Measurements from ENCODE around the gene VPS11.

DNA sequence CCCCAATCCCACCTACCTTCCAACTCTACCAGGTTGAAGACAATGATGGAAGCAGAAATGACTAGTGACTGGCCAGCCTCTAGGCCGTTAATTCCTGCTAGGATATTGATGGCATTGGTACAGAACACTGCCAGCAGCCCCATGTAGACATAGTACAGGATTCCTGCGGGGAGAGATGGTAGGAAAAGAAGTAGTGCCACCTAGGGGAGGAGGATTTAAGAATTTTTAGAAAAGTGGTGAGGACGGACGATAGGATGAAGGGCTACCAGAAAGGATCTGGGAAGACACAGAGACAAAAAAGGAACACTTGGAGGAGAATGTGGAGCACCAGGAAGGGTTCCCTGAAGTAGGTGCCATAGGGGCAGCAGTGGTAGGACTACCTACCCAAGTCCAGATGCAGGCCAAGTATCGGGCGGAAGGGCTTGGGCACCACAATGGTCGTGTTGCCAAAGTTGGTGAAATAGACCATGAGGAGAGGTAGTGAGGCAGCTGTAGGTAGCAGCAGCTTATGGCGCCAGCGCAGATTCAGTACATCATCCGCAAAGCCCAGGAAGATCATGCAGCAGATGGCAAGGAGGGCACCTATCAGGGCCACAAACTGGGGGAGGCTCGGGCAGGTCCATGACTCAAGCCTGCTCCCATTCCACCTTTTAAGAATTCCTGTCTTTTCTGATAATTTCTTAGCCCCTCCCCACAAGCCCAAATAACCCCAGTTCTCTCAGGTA is 32.8 kb downstream of the VPS11 start:
- TF ChIP-seq, protein P1, sequence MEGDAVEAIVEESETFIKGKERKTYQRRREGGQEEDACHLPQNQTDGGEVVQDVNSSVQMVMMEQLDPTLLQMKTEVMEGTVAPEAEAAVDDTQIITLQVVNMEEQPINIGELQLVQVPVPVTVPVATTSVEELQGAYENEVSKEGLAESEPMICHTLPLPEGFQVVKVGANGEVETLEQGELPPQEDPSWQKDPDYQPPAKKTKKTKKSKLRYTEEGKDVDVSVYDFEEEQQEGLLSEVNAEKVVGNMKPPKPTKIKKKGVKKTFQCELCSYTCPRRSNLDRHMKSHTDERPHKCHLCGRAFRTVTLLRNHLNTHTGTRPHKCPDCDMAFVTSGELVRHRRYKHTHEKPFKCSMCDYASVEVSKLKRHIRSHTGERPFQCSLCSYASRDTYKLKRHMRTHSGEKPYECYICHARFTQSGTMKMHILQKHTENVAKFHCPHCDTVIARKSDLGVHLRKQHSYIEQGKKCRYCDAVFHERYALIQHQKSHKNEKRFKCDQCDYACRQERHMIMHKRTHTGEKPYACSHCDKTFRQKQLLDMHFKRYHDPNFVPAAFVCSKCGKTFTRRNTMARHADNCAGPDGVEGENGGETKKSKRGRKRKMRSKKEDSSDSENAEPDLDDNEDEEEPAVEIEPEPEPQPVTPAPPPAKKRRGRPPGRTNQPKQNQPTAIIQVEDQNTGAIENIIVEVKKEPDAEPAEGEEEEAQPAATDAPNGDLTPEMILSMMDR (IDR thresholded peaks at IDR 0.05): no peak
- no peak for TF ChIP-seq ATF1 (CRISPR knock-in tag; IDR thresholded peaks at IDR 0.05)

Data from WTC11 (cell line).